ENCODE measurements around the gene ZSCAN30. TPM values are rescaled to one million over a fixed set of nuclear protein-coding genes. Genes with fewer than 3 reads are reported as not detected.

The ZSCAN30 gene
- total and polyA plus RNA-seq, 7 experiments from 2014 or later, result 5.5 to 23.2 (median 16.1) TPM

- ATAC-seq (no peak), DNase-seq (no peak)
- ChIA-PET CTCF (no interaction called here), POLR2A (no interaction called here)
- Histone ChIP-seq H3K36me3 (ENCODE audit: control insufficient read depth in 2 of 3, insufficient read depth in 3 of 3, low read length in 3 of 3) (peaks cover 0 to 23% (median 10%) of the 10 kb centered on the region in 3 experiments), H3K4me3 (ENCODE audit: low read length) (no peak overlapping the region), H3K27ac (ENCODE audit: low read depth, low read length) (no peak overlapping the region), H3K9me3 (ENCODE audit: control insufficient read depth in 2 of 3, low read length in 3 of 3) (no peaks in the 10 kb centered on the region), H3K4me1 (ENCODE audit: control insufficient read depth in 2 of 2, insufficient read depth in 2 of 2, low read length in 2 of 2) (peaks cover 0 to 3% of the 10 kb centered on the region in 2 donors), H3K27me3 (ENCODE audit: control insufficient read depth in 2 of 2, insufficient read depth in 2 of 2, low read length in 2 of 2) (no peaks in the 10 kb centered on the region)
- Mint-ChIP-seq H3K27ac (no peak overlapping the region), H3K9me3 (peaks cover 0 to 5% (median 0%) of the 10 kb centered on the region in 11 donors), H3K27me3 (no peaks in the 10 kb centered on the region), H3K4me1 (peaks cover 0 to 10% (median 7%) of the 10 kb centered on the region in 7 donors), H3K36me3 (peaks cover 0 to 25% (median 16%) of the 10 kb centered on the region in 5 donors), H3K4me3 (no peak overlapping the region)
- intact Hi-C loops (cut with micrococcal nuclease), result no loop called here
These were observed 38.8 kb upstream of the ZSCAN30 start for GRCh38 chr18:35328868-35329267.

- H3K9me3 Mint-ChIP-seq, result peaks cover 0 to 5% (median 0%) of the 10 kb centered on the region in 11 donors
- no peak for ATAC-seq
- H3K27me3 ChIP-seq (ENCODE audit: control insufficient read depth in 2 of 2, insufficient read depth in 2 of 2, low read length in 2 of 2), result no peaks in the 10 kb centered on the region
- intact Hi-C loops (cut with micrococcal nuclease), result no loop called here
- CTCF ChIA-PET, result no interaction called here
- H3K27me3 Mint-ChIP-seq, result no peaks in the 10 kb centered on the region
- no peak overlapping the region for H3K27ac Mint-ChIP-seq
- no peak for DNase-seq
- no peaks in the 10 kb centered on the region for H3K9me3 ChIP-seq (ENCODE audit: control insufficient read depth in 2 of 3, low read length in 3 of 3)
- no peaks in the 10 kb centered on the region for H3K4me1 ChIP-seq (ENCODE audit: control insufficient read depth in 2 of 2, insufficient read depth in 2 of 2, low read length in 2 of 2)
- H3K27ac ChIP-seq (ENCODE audit: low read depth, low read length), result no peak overlapping the region
- POLR2A ChIA-PET, result no interaction called here
- H3K4me1 Mint-ChIP-seq, result no peaks in the 10 kb centered on the region
- no peak overlapping the region for H3K4me3 ChIP-seq (ENCODE audit: low read length)
- H3K36me3 Mint-ChIP-seq, result peaks cover 0 to 10% (median 2%) of the 10 kb centered on the region in 5 donors
- H3K36me3 ChIP-seq (ENCODE audit: control insufficient read depth in 2 of 3, insufficient read depth in 3 of 3, low read length in 3 of 3), result peaks cover 0 to 3% (median under 1%) of the 10 kb centered on the region in 3 experiments
- H3K4me3 Mint-ChIP-seq, result no peak overlapping the region
These were observed 36.8 kb upstream of the ZSCAN30 start for GRCh38 chr18:35326695-35327387.

GRCh38 chr18:35324926-35325655, 35.1 kb upstream of the ZSCAN30 start:
- Mint-ChIP-seq H3K27ac (no peak overlapping the region), H3K36me3 (peaks cover 0 to 10% (median 2%) of the 10 kb centered on the region in 5 donors), H3K9me3 (peaks cover 0 to 5% (median 0%) of the 10 kb centered on the region in 11 donors), H3K4me1 (no peaks in the 10 kb centered on the region), H3K27me3 (no peaks in the 10 kb centered on the region), H3K4me3 (no peak overlapping the region)
- POLR2A ChIA-PET, result no interaction called here
- CTCF ChIA-PET, result no interaction called here
- Histone ChIP-seq H3K27ac (ENCODE audit: low read depth, low read length) (no peak overlapping the region), H3K27me3 (ENCODE audit: control insufficient read depth in 2 of 2, insufficient read depth in 2 of 2, low read length in 2 of 2) (no peaks in the 10 kb centered on the region), H3K4me3 (ENCODE audit: low read length) (no peak overlapping the region), H3K4me1 (ENCODE audit: control insufficient read depth in 2 of 2, insufficient read depth in 2 of 2, low read length in 2 of 2) (no peaks in the 10 kb centered on the region), H3K9me3 (ENCODE audit: control insufficient read depth in 2 of 3, low read length in 3 of 3) (no peaks in the 10 kb centered on the region), H3K36me3 (ENCODE audit: control insufficient read depth in 2 of 3, insufficient read depth in 3 of 3, low read length in 3 of 3) (no peaks in the 10 kb centered on the region)
- DNase-seq (no peak), ATAC-seq (no peak)
- intact Hi-C loops (cut with micrococcal nuclease), result no loop called here

- H3K9me3 Mint-ChIP-seq, result peaks cover 0 to 10% (median 0%) of the 10 kb centered on the region in 11 donors
These were observed 32.7 kb upstream of the ZSCAN30 start for GRCh38 chr18:35322486-35323458.

GRCh38 chr18:35311496-35311895, 21.5 kb upstream of the ZSCAN30 start:
- peaks cover 14 to 89% (median 62%) of the 10 kb centered on the region in 11 donors for H3K9me3 Mint-ChIP-seq
- H3K4me3 Mint-ChIP-seq, result no peak overlapping the region
- ChIA-PET CTCF (no interaction called here), POLR2A (no interaction called here)
- no peak for ATAC-seq
- H3K27me3 Mint-ChIP-seq, result no peaks in the 10 kb centered on the region
- H3K27ac ChIP-seq (ENCODE audit: low read depth, low read length), result no peak overlapping the region
- no peak for DNase-seq
- no peaks in the 10 kb centered on the region for H3K4me1 Mint-ChIP-seq
- H3K9me3 ChIP-seq (ENCODE audit: control insufficient read depth in 2 of 3, low read length in 3 of 3), result peaks cover 21 to 52% (median 35%) of the 10 kb centered on the region in 3 experiments
- H3K27me3 ChIP-seq (ENCODE audit: control insufficient read depth in 2 of 2, insufficient read depth in 2 of 2, low read length in 2 of 2), result no peaks in the 10 kb centered on the region
- intact Hi-C loops (cut with micrococcal nuclease), result no loop called here
- no peaks in the 10 kb centered on the region for H3K4me1 ChIP-seq (ENCODE audit: control insufficient read depth in 2 of 2, insufficient read depth in 2 of 2, low read length in 2 of 2)
- peaks cover 0 to 14% (median 8%) of the 10 kb centered on the region in 3 experiments for H3K36me3 ChIP-seq (ENCODE audit: control insufficient read depth in 2 of 3, insufficient read depth in 3 of 3, low read length in 3 of 3)
- no peak overlapping the region for H3K27ac Mint-ChIP-seq
- no peak overlapping the region for H3K4me3 ChIP-seq (ENCODE audit: low read length)
- peaks cover 28 to 43% (median 33%) of the 10 kb centered on the region in 5 donors for H3K36me3 Mint-ChIP-seq

More at GRCh38 chr18:35322486-35323458, 32.7 kb upstream of the ZSCAN30 start:
- Histone ChIP-seq H3K27ac (ENCODE audit: low read depth, low read length) (no peak overlapping the region), H3K36me3 (ENCODE audit: control insufficient read depth in 2 of 3, insufficient read depth in 3 of 3, low read length in 3 of 3) (no peaks in the 10 kb centered on the region), H3K27me3 (ENCODE audit: control insufficient read depth in 2 of 2, insufficient read depth in 2 of 2, low read length in 2 of 2) (no peaks in the 10 kb centered on the region), H3K4me1 (ENCODE audit: control insufficient read depth in 2 of 2, insufficient read depth in 2 of 2, low read length in 2 of 2) (no peaks in the 10 kb centered on the region), H3K9me3 (ENCODE audit: control insufficient read depth in 2 of 3, low read length in 3 of 3) (no peaks in the 10 kb centered on the region), H3K4me3 (ENCODE audit: low read length) (no peak overlapping the region)
- no peak overlapping the region for H3K27ac Mint-ChIP-seq
- CTCF ChIA-PET, result no interaction called here
- DNase-seq, result no peak
- no peaks in the 10 kb centered on the region for H3K4me1 Mint-ChIP-seq
- H3K4me3 Mint-ChIP-seq, result no peak overlapping the region
- intact Hi-C loops (cut with micrococcal nuclease), result no loop called here
- POLR2A ChIA-PET, result no interaction called here
- ATAC-seq, result no peak
- H3K36me3 Mint-ChIP-seq, result peaks cover 0 to 10% (median 0%) of the 10 kb centered on the region in 5 donors
- no peaks in the 10 kb centered on the region for H3K27me3 Mint-ChIP-seq

- intact Hi-C loops (cut with micrococcal nuclease), result no loop called here
- no peaks in the 10 kb centered on the region for H3K4me1 ChIP-seq (ENCODE audit: control insufficient read depth in 2 of 2, insufficient read depth in 2 of 2, low read length in 2 of 2)
- CTCF ChIA-PET, result no interaction called here
- H3K27me3 Mint-ChIP-seq, result no peaks in the 10 kb centered on the region
- H3K9me3 Mint-ChIP-seq, result peaks cover 16 to 99% (median 73%) of the 10 kb centered on the region in 11 donors
- no peak overlapping the region for H3K27ac ChIP-seq (ENCODE audit: low read depth, low read length)
- H3K27ac Mint-ChIP-seq, result no peak overlapping the region
- no peak for ATAC-seq
- no peaks in the 10 kb centered on the region for H3K27me3 ChIP-seq (ENCODE audit: control insufficient read depth in 2 of 2, insufficient read depth in 2 of 2, low read length in 2 of 2)
- no peaks in the 10 kb centered on the region for H3K4me1 Mint-ChIP-seq
- POLR2A ChIA-PET, result no interaction called here
- peaks cover 9 to 56% (median 16%) of the 10 kb centered on the region in 3 experiments for H3K36me3 ChIP-seq (ENCODE audit: control insufficient read depth in 2 of 3, insufficient read depth in 3 of 3, low read length in 3 of 3)
- H3K9me3 ChIP-seq (ENCODE audit: control insufficient read depth in 2 of 3, low read length in 3 of 3), result peaks cover 39 to 92% (median 42%) of the 10 kb centered on the region in 3 experiments
- H3K36me3 Mint-ChIP-seq, result peaks cover 36 to 79% (median 72%) of the 10 kb centered on the region in 5 donors
- DNase-seq, result no peak
- H3K4me3 ChIP-seq (ENCODE audit: low read length), result no peak overlapping the region
- no peak overlapping the region for H3K4me3 Mint-ChIP-seq
These were observed 16.7 kb upstream of the ZSCAN30 start for GRCh38 chr18:35306588-35307250.
